Vagina (tissue), 2 donors: Measurements from ENCODE around the gene LRRC7.

Experiments used
- POLR2A ChIP-seq, 2 donors: fragments of 450-650 bp; IDR thresholded peaks; one replicate each; pipeline ENCODE4 v1.6.1; 2017; ENCODE audit warnings: antibody characterized with exemption in 2 of 2, mild to moderate bottlenecking in 2 of 2, moderate library complexity in 2 of 2
- POLR2AphosphoS5 ChIP-seq, 2 donors: sonication (generic); formaldehyde crosslinking; IDR thresholded peaks; one replicate each; pipeline ENCODE4 v1.9.0; 2017; ENCODE audit warnings: antibody characterized with exemption in 2 of 2, mild to moderate bottlenecking in 2 of 2, low read depth in 1 of 2; ENCODE audit not compliant: insufficient read depth in 1 of 2
- TF ChIP-seq, protein P1 (sequence below), 3 experiments: fragments of 450-650 bp in 2 of 3; fragments of 200-600 bp in 1 of 3; sonication (generic) in 1 of 3; IDR thresholded peaks; one replicate each; pipeline ENCODE4 v1.5.1; 2017 to 2019; ENCODE audit warnings: antibody characterized with exemption in 3 of 3, mild to moderate bottlenecking in 2 of 3, moderate library complexity in 2 of 3

DNA sequence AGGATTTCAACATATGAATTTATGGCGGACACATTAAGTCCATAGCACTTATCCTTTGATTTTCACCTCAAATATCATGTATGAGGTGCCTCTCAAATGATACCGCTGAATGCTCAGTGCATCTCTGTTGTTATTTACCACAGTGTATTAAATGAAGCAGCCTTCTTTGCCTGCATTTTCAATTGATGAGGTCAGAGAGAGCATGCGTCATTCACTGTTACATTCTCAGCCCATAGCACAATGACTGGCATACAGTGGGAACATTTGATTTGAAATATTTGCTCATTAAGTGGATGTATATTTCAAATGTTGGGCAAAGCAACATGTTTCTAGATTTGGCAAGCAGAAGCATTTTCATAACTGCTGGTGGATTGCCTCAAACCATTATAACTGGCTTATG, 45.7 kb downstream of the LRRC7 start:
- TF ChIP-seq, protein P1, sequence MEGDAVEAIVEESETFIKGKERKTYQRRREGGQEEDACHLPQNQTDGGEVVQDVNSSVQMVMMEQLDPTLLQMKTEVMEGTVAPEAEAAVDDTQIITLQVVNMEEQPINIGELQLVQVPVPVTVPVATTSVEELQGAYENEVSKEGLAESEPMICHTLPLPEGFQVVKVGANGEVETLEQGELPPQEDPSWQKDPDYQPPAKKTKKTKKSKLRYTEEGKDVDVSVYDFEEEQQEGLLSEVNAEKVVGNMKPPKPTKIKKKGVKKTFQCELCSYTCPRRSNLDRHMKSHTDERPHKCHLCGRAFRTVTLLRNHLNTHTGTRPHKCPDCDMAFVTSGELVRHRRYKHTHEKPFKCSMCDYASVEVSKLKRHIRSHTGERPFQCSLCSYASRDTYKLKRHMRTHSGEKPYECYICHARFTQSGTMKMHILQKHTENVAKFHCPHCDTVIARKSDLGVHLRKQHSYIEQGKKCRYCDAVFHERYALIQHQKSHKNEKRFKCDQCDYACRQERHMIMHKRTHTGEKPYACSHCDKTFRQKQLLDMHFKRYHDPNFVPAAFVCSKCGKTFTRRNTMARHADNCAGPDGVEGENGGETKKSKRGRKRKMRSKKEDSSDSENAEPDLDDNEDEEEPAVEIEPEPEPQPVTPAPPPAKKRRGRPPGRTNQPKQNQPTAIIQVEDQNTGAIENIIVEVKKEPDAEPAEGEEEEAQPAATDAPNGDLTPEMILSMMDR (IDR thresholded peaks at IDR 0.05), result no peak
- TF ChIP-seq POLR2AphosphoS5 (IDR thresholded peaks at IDR 0.05; ENCODE audit: insufficient read depth in 1 of 2, low read depth in 1 of 2) (no peak), POLR2A (IDR thresholded peaks at IDR 0.05) (no peak)
